ENCODE results near the gene ZNF740. TPM values are rescaled to one million over a fixed set of nuclear protein-coding genes. Genes with fewer than 3 reads are reported as not detected.

ZNF740 gene
- total and polyA plus RNA-seq, 2 of the 4 experiments (the other 2 are of a cell fraction): 13.1 to 14.0 TPM

- Histone ChIP-seq H3K27me3 (ENCODE audit: control insufficient read depth, insufficient read depth, low read length) (peaks cover 4% of the 10 kb centered on the region; the same call in 1 of the 2 replicates), H2BK120ac (ENCODE audit: low read depth, low read length) (no peak overlapping the region), H3K4me1 (ENCODE audit: control insufficient read depth, insufficient read depth, low read length) (no peaks in the 10 kb centered on the region), H2AK5ac (ENCODE audit: low read depth, low read length) (no peak overlapping the region), H4K8ac (ENCODE audit: low read depth in 2 of 2, low read length in 2 of 2) (no peak overlapping the region), H3K27ac (ENCODE audit: insufficient read depth, low read length) (no peak overlapping the region), H2AFZ (replicated peaks; ENCODE audit: low read length, poor library complexity) (no peak overlapping the region), H3K14ac (replicated peaks; ENCODE audit: low read depth, low read length) (no peak overlapping the region), H3K4me2 (ENCODE audit: low read depth, low read length) (no peak overlapping the region), H3K9ac (ENCODE audit: low read depth, low read length) (no peak overlapping the region), H3K9me3 (ENCODE audit: control insufficient read depth, insufficient read depth, low read length) (peaks cover 7% of the 10 kb centered on the region), H2BK5ac (ENCODE audit: low read depth, low read length, poor library complexity, severe bottlenecking) (no peak overlapping the region), H3K79me1 (ENCODE audit: low read depth in 1 of 2, low read length in 2 of 2) (no peaks in the 10 kb centered on the region), H3K4me3 (ENCODE audit: insufficient read depth, low read depth, low read length) (no peak overlapping the region), H3K36me3 (ENCODE audit: control insufficient read depth, insufficient read depth, low read length) (no peaks in the 10 kb centered on the region), H4K20me1 (ENCODE audit: insufficient read depth, low read length) (no peaks in the 10 kb centered on the region), H3K23ac (ENCODE audit: low read depth, low read length) (no peak overlapping the region), H3K56ac (ENCODE audit: extremely low read depth, insufficient read depth, low read length) (no peak overlapping the region), H3K4ac (ENCODE audit: low read depth, low read length) (no peak overlapping the region), H2BK20ac (ENCODE audit: low read depth, low read length) (no peak overlapping the region), H2BK15ac (ENCODE audit: low read depth, low read length) (no peak overlapping the region), H3K18ac (ENCODE audit: low read depth, low read length) (no peak overlapping the region), H2AK9ac (replicated peaks; ENCODE audit: low read depth, low read length, poor library complexity) (no peak overlapping the region), H4K91ac (ENCODE audit: insufficient read depth, low read depth, low read length) (no peak overlapping the region), H3K9me1 (ENCODE audit: insufficient read depth, low read length) (no peaks in the 10 kb centered on the region), H4K5ac (ENCODE audit: low read depth, low read length) (no peak overlapping the region)
- dilution Hi-C loops (cut with HindIII; ENCODE audit: low sequenced_read_pairs, unreplicated experiment): no loop called here
- TF ChIP-seq, protein P1, sequence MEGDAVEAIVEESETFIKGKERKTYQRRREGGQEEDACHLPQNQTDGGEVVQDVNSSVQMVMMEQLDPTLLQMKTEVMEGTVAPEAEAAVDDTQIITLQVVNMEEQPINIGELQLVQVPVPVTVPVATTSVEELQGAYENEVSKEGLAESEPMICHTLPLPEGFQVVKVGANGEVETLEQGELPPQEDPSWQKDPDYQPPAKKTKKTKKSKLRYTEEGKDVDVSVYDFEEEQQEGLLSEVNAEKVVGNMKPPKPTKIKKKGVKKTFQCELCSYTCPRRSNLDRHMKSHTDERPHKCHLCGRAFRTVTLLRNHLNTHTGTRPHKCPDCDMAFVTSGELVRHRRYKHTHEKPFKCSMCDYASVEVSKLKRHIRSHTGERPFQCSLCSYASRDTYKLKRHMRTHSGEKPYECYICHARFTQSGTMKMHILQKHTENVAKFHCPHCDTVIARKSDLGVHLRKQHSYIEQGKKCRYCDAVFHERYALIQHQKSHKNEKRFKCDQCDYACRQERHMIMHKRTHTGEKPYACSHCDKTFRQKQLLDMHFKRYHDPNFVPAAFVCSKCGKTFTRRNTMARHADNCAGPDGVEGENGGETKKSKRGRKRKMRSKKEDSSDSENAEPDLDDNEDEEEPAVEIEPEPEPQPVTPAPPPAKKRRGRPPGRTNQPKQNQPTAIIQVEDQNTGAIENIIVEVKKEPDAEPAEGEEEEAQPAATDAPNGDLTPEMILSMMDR (conservative IDR thresholded peaks at IDR 0.05; ENCODE audit: low read depth, low read length): no peak
- no peak for TF ChIP-seq POLR2A (IDR thresholded peaks at IDR 0.05; ENCODE audit: low read depth, low read length)
- no peak for DNase-seq
- intact Hi-C loops (cut with micrococcal nuclease): no loop called here
- WGBS, 2 experiments (ENCODE audit: extremely low coverage in 2 of 2, insufficient read length in 1 of 2): no CpG with 5 or more reads among the region's 3 CpGs
- no TSS peak for BruUV-seq (replicated peaks)
- POLR2A ChIA-PET (ENCODE audit: unreplicated experiment): no interaction called here
- in situ Hi-C loops (cut with MboI; ENCODE audit: low sequenced_read_pairs): no loop called here
- CTCF ChIA-PET: no interaction called here
- ATAC-seq (ENCODE audit: low read depth): no peak
These were observed 46.8 kb upstream of the ZNF740 start for GRCh38 chr12:53133722-53134121.
